ENCODE measurements around the gene AMMECR1.

AMMECR1 gene

DNA sequence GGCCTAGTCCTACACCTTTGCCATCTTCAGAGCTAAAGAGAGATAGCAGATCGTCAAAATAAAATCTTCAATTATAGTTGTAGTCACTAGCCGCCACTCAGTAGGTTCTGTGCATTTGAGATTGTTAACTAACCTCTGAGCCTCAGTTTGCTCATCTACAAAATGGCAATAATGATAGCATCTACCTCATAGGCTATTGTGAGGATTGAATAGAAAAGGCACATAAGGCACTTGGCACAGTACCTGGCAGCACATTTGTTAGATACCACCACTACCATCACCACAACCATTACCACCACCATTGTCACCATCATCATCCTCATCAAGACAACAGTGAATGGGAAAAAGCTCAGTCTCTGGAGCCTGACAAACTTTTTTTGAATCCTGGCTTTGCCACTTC is 134.6 kb downstream of the AMMECR1 start:
- TF ChIP-seq EZH2 (optimal IDR thresholded peaks at IDR 0.05; ENCODE audit: low read depth, low read length) (no peak), EZH2phosphoT487 (IDR thresholded peaks at IDR 0.05; ENCODE audit: low read length) (no peak)
- TF ChIP-seq, protein P1, sequence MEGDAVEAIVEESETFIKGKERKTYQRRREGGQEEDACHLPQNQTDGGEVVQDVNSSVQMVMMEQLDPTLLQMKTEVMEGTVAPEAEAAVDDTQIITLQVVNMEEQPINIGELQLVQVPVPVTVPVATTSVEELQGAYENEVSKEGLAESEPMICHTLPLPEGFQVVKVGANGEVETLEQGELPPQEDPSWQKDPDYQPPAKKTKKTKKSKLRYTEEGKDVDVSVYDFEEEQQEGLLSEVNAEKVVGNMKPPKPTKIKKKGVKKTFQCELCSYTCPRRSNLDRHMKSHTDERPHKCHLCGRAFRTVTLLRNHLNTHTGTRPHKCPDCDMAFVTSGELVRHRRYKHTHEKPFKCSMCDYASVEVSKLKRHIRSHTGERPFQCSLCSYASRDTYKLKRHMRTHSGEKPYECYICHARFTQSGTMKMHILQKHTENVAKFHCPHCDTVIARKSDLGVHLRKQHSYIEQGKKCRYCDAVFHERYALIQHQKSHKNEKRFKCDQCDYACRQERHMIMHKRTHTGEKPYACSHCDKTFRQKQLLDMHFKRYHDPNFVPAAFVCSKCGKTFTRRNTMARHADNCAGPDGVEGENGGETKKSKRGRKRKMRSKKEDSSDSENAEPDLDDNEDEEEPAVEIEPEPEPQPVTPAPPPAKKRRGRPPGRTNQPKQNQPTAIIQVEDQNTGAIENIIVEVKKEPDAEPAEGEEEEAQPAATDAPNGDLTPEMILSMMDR (IDR thresholded peaks at IDR 0.05; ENCODE audit: low read length) = no peak
- Histone ChIP-seq H3K4me2 (ENCODE audit: low read depth, low read length) (no peak overlapping the region), H3K9me3 (replicated peaks; ENCODE audit: insufficient read depth, low read length) (no peaks in the 10 kb centered on the region), H3K79me2 (ENCODE audit: low read length) (no peaks in the 10 kb centered on the region), H2AFZ (ENCODE audit: low read length) (no peak overlapping the region), H3K9me2 (replicated peaks; ENCODE audit: insufficient read depth, low read length) (no peaks in the 10 kb centered on the region), H4K20me1 (ENCODE audit: insufficient read depth, low read length) (no peaks in the 10 kb centered on the region), H3K36me3 (replicated peaks; ENCODE audit: insufficient read depth, low read length) (0 out of 2 replicates have a peak, but pooled peaks cover 2% of the 10 kb centered on the region), H3K27me3 (replicated peaks; ENCODE audit: insufficient read depth, low read length) (no peaks in the 10 kb centered on the region), H3F3A (ENCODE audit: insufficient read depth, low read length) (no peaks in the 10 kb centered on the region), H3K27ac (ENCODE audit: low read length) (no peak overlapping the region), H3K4me1 (ENCODE audit: low read length) (no peaks in the 10 kb centered on the region), H3K4me3 (ENCODE audit: low read length) (no peak overlapping the region), H3K9ac (ENCODE audit: low read length) (no peak overlapping the region)
- no peak for DNase-seq

DNA sequence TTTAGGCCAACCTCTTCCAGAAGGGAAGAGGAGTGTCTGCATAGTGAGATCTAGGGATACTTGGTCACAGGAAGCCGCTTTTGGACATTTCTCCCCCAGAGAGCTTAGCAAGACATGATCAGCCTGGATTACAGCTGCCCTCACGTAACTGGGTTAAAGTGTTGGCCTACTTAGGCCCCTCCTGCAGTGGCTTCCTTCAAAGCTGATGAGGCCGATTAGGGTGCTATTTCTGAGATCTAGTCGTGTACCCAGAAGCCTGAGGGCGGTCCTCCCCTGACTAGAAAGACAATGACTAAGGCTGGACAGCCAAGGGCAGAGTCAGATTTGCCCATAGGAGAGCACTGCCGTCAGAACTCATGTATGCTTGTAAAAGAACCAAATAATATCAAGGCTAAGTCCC is 135.0 kb downstream of the AMMECR1 start:
- Histone ChIP-seq H3K79me2 (ENCODE audit: low read length) (no peaks in the 10 kb centered on the region), H3K9me2 (replicated peaks; ENCODE audit: insufficient read depth, low read length) (no peaks in the 10 kb centered on the region), H2AFZ (ENCODE audit: low read length) (no peak overlapping the region), H4K20me1 (ENCODE audit: insufficient read depth, low read length) (no peaks in the 10 kb centered on the region), H3K9ac (ENCODE audit: low read length) (no peak overlapping the region), H3K4me1 (ENCODE audit: low read length) (no peaks in the 10 kb centered on the region), H3K9me3 (replicated peaks; ENCODE audit: insufficient read depth, low read length) (no peaks in the 10 kb centered on the region), H3K4me3 (ENCODE audit: low read length) (no peak overlapping the region), H3K4me2 (ENCODE audit: low read depth, low read length) (no peak overlapping the region), H3K27me3 (replicated peaks; ENCODE audit: insufficient read depth, low read length) (no peaks in the 10 kb centered on the region), H3K36me3 (replicated peaks; ENCODE audit: insufficient read depth, low read length) (0 out of 2 replicates have a peak, but pooled peaks cover 2% of the 10 kb centered on the region), H3F3A (ENCODE audit: insufficient read depth, low read length) (no peaks in the 10 kb centered on the region), H3K27ac (ENCODE audit: low read length) (no peak overlapping the region)
- TF ChIP-seq, protein P1 (IDR thresholded peaks at IDR 0.05; ENCODE audit: low read length) = no peak
- no peak for TF ChIP-seq EZH2 (optimal IDR thresholded peaks at IDR 0.05; ENCODE audit: low read depth, low read length)
- TF ChIP-seq EZH2phosphoT487 (IDR thresholded peaks at IDR 0.05; ENCODE audit: low read length) = no peak
- DNase-seq = no peak

DNA sequence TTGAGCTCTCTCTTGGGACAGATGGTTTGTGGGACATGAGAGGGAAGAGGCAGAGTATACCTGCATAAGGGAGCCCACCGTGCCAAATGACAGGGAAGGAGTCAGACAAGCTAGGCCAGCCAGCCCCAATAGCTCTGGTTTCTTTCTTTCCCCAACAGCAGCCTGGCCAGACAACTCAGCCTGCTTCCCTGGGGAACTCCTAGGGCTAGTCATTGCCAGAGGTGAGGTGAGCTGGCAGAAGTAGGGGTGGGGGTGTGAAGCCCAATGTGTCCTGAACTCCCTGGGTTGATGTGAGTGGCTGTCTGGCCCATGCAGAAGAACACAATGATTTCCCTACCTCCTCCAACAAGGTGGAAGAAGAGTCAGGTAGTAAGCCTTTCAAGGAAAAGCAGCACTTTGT is 135.5 kb downstream of the AMMECR1 start:
- Histone ChIP-seq H3K9me2 (replicated peaks; ENCODE audit: insufficient read depth, low read length) (no peaks in the 10 kb centered on the region), H3K36me3 (replicated peaks; ENCODE audit: insufficient read depth, low read length) (0 out of 2 replicates have a peak, but pooled peaks cover 2% of the 10 kb centered on the region), H4K20me1 (ENCODE audit: insufficient read depth, low read length) (no peaks in the 10 kb centered on the region), H3K27me3 (replicated peaks; ENCODE audit: insufficient read depth, low read length) (no peaks in the 10 kb centered on the region), H3F3A (ENCODE audit: insufficient read depth, low read length) (no peaks in the 10 kb centered on the region), H3K4me3 (ENCODE audit: low read length) (no peak overlapping the region), H2AFZ (ENCODE audit: low read length) (no peak overlapping the region), H3K9ac (ENCODE audit: low read length) (no peak overlapping the region), H3K79me2 (ENCODE audit: low read length) (no peaks in the 10 kb centered on the region), H3K4me1 (ENCODE audit: low read length) (no peaks in the 10 kb centered on the region), H3K27ac (ENCODE audit: low read length) (no peak overlapping the region), H3K4me2 (ENCODE audit: low read depth, low read length) (no peak overlapping the region), H3K9me3 (replicated peaks; ENCODE audit: insufficient read depth, low read length) (no peaks in the 10 kb centered on the region)
- DNase-seq = no peak
- TF ChIP-seq EZH2phosphoT487 (IDR thresholded peaks at IDR 0.05; ENCODE audit: low read length) (no peak), EZH2 (optimal IDR thresholded peaks at IDR 0.05; ENCODE audit: low read depth, low read length) (no peak)
- TF ChIP-seq, protein P1 (IDR thresholded peaks at IDR 0.05; ENCODE audit: low read length) = no peak

Data from MM.1S (cell line).